CD4-positive, alpha-beta T cell treated with Interleukin-6 for 4 hours (primary cell): Measurements from ENCODE around the gene TFG.
A peak's percentile ranks its signal among the peaks of the same experiment; 100 is the strongest.

Source experiments
- DNase-seq: peaks from one replicate; pipeline ENCODE4 v3.0.0-alpha.2; 2020; ENCODE audit warnings: mixed read lengths

Gene TFG

GRCh38 chr3:100759159-100759558 lies 49.9 kb downstream of the TFG start:
- DNase-seq = no peak

GRCh38 chr3:100759950-100760349 lies 50.7 kb downstream of the TFG start:
- no peak for DNase-seq

GRCh38 chr3:100760377-100760776 lies 51.1 kb downstream of the TFG start:
- DNase-seq = no peak

- DNase-seq = peak; percentile 10
Observed at GRCh38 chr3:100761211-100761942, 52.1 kb downstream of the TFG start.

GRCh38 chr3:100761951-100762350 lies 52.7 kb downstream of the TFG start:
- no peak for DNase-seq

- no peak for DNase-seq
Observed at GRCh38 chr3:100765437-100765975, 56.2 kb downstream of the TFG start.

GRCh38 chr3:100766069-100766468 lies 56.8 kb downstream of the TFG start:
- DNase-seq = no peak

GRCh38 chr3:100769693-100770092 lies 60.4 kb downstream of the TFG start:
- DNase-seq = no peak

- DNase-seq = no peak
Observed at GRCh38 chr3:100775226-100775625, 65.9 kb downstream of the TFG start.

GRCh38 chr3:100775669-100776068 lies 66.4 kb downstream of the TFG start:
- DNase-seq = no peak

- DNase-seq = no peak
Observed at GRCh38 chr3:100776097-100776729, 66.9 kb downstream of the TFG start.

GRCh38 chr3:100776746-100777145 lies 67.5 kb downstream of the TFG start:
- DNase-seq = no peak

- DNase-seq = no peak
Observed at GRCh38 chr3:100777271-100777670, 68.0 kb downstream of the TFG start.

GRCh38 chr3:100779480-100779879 lies 70.2 kb downstream of the TFG start:
- DNase-seq = no peak

GRCh38 chr3:100780071-100780622 lies 70.9 kb downstream of the TFG start:
- DNase-seq = no peak

GRCh38 chr3:100781301-100781700 lies 72.0 kb downstream of the TFG start:
- no peak for DNase-seq

GRCh38 chr3:100782348-100782747 lies 73.1 kb downstream of the TFG start:
- DNase-seq = no peak

- no peak for DNase-seq
Observed at GRCh38 chr3:100782906-100783305, 73.6 kb downstream of the TFG start.

- DNase-seq = no peak
Observed at GRCh38 chr3:100783619-100784018, 74.3 kb downstream of the TFG start.

- no peak for DNase-seq
Observed at GRCh38 chr3:100789579-100789978, 80.3 kb downstream of the TFG start.

GRCh38 chr3:100796556-100796955 lies 87.3 kb downstream of the TFG start:
- DNase-seq = no peak

- DNase-seq = no peak
Observed at GRCh38 chr3:100798012-100798411, 88.7 kb downstream of the TFG start.
